Lower leg skin (tissue), 4 donors: Measurements from ENCODE around the gene SLC12A4. TPM values are rescaled to one million over a fixed set of nuclear protein-coding genes. Genes with fewer than 3 reads are reported as not detected.

ENCODE experiments used
- DNase-seq, 2 donors: peaks; one replicate each; pipeline ENCODE4 v3.0.0-alpha.2; 2019; ENCODE audit warnings: low spot score in 2 of 2
- H3K4me3 ChIP-seq: fragments of 200-600 bp; sonication (generic); 2 replicates; pipeline ENCODE4 v1.5.1; 2017; ENCODE audit warnings: mild to moderate bottlenecking, low read depth; ENCODE audit not compliant: poor library complexity, severe bottlenecking
- CTCF ChIP-seq, 3 donors: fragments of 450-650 bp; IDR thresholded peaks; one replicate each; pipeline ENCODE4 v1.5.1; 2016; ENCODE audit warnings: antibody characterized with exemption in 3 of 3, mild to moderate bottlenecking in 3 of 3, moderate library complexity in 2 of 3
- POLR2A ChIP-seq, 2 donors: fragments of 450-650 bp; IDR thresholded peaks; one replicate each; pipeline ENCODE4 v1.6.1; 2016 to 2017; ENCODE audit warnings: antibody characterized with exemption in 2 of 2, mild to moderate bottlenecking in 1 of 2, moderate library complexity in 1 of 2
- WGBS, 2 donors: methylation state at CpG; one replicate each; pipeline ENCODE4 v1.1.5; 2018; 5-methylcytosine and 5-hydroxymethylcytosine counted together
- intact Hi-C: fragments of 100-400 bp; cut with DNase I; formaldehyde crosslinking; loops from one replicate; pipeline ENCODE4 v1.15.0; 2023; ENCODE audit warnings: low total_unique reads
- total RNA-seq, 4 donors: library from RNA; depleted of rRNA; stranded (reverse); fragments of >200 nt; gene quantifications; one replicate each; pipeline ENCODE4 v1.1.0, GENCODE V29; 2016

Gene SLC12A4
- total RNA-seq, 4 donors from 2014 or later: 31.3 to 74.1 (median 50.9) TPM

DNA sequence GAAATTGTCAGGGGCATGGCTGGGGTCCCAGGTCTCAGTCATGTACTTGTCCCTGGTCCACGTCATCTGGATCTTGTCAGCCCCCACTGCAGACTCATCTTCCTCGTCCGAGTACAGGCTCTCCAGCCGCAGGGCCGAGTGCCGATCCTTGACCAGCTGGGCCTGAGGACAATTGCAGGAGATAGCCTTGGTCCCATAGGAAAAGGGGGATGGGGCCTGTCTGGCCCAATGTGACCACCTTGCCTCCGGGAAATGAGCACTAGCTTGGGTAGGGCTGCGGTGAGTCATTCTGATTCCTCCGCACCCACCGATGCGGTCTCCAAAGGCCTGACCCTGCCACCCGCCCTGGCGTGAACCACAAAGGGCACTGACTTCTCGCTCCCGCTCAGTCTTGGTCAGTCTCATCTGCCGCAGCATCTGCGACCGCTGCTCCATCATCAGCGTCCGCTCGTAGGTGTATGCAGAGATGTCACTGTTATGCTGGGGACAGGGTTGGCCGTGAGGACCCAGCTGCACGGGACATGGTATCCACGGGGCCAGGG, 23.0 kb downstream of the SLC12A4 start:
- 83 to 85% methylated on average over 24 of the region's 24 CpGs for WGBS, 2 donors
- intact Hi-C loops: no loop called here
- H3K4me3 ChIP-seq: no peak overlapping the region
- DNase-seq: no peak
- no peak for TF ChIP-seq POLR2A (IDR thresholded peaks at IDR 0.05)
- TF ChIP-seq CTCF (IDR thresholded peaks at IDR 0.05): no peak

- WGBS, 2 donors: 83 to 90% methylated on average over 16 to 19 of the region's 24 CpGs
- no peak for TF ChIP-seq CTCF (IDR thresholded peaks at IDR 0.05)
- no peak for TF ChIP-seq POLR2A (IDR thresholded peaks at IDR 0.05)
- no peak for DNase-seq
- no peak overlapping the region for H3K4me3 ChIP-seq
- intact Hi-C loops: no loop called here
Observed at GRCh38 chr16:67944690-67945391, 23.6 kb downstream of the SLC12A4 start.

GRCh38 chr16:67943619-67944504, 24.6 kb downstream of the SLC12A4 start, which contains the start of gene LCAT:
TSS of gene LCAT (minus strand) at chr16:67944120. CDS start at chr16:67944101, 19 bp downstream.
- no peak for DNase-seq
- intact Hi-C loops: no loop called here
- H3K4me3 ChIP-seq: no peak within 1 kb of the TSS
- TF ChIP-seq POLR2A (IDR thresholded peaks at IDR 0.05) (no peak), CTCF (IDR thresholded peaks at IDR 0.05) (no peak)
- WGBS, 2 donors: 56 to 65% methylated on average over 18 of the region's 23 CpGs

- TF ChIP-seq CTCF (IDR thresholded peaks at IDR 0.05) (no peak), POLR2A (IDR thresholded peaks at IDR 0.05) (no peak)
- WGBS, 2 donors: 87 to 89% methylated on average over 6 of the region's 6 CpGs
- intact Hi-C loops: no loop called here
- DNase-seq: no peak
- H3K4me3 ChIP-seq: no peak overlapping the region
Observed at GRCh38 chr16:67943256-67943618, 25.2 kb downstream of the SLC12A4 start.

- intact Hi-C loops: no loop called here
- no peak overlapping the region for H3K4me3 ChIP-seq
- 71 to 83% methylated on average over 17 to 20 of the region's 27 CpGs for WGBS, 2 donors
- no peak for DNase-seq
- TF ChIP-seq POLR2A (IDR thresholded peaks at IDR 0.05): no peak
Observed at GRCh38 chr16:67942510-67943255, 25.8 kb downstream of the SLC12A4 start.
